ENCODE results near the gene LAMC1. TPM values are rescaled to one million over a fixed set of nuclear protein-coding genes. Genes with fewer than 3 reads are reported as not detected.

Gene LAMC1
- total and polyA plus RNA-seq, 2 experiments from 2014 or later: 185 to 686 TPM

- peak overlapping the region; percentile 47 for H3K27ac ChIP-seq
- in situ Hi-C loops (cut with MboI): no loop called here
Measured at GRCh38 chr1:183126000-183126366, 102.8 kb downstream of the LAMC1 start.

GRCh38 chr1:183126528-183126927 lies 103.3 kb downstream of the LAMC1 start:
- peaks cover 26% of the 10 kb centered on the region for H3K4me1 ChIP-seq (ENCODE audit: insufficient read depth)
- DNase-seq: peak; percentile 59
- H3K9ac ChIP-seq: peak overlapping the region; percentile 12; the same call in 1 of the 2 replicates
- H3K27me3 ChIP-seq (replicated peaks; ENCODE audit: insufficient read depth): no peaks in the 10 kb centered on the region
- no peak overlapping the region for H2AFZ ChIP-seq
- peak overlapping the region; percentile 47 for H3K27ac ChIP-seq
- WGBS, 2 experiments (ENCODE audit: low coverage in 1 of 2, low lambda C conversion rate in 2 of 2, missing lambda C conversion rate in 2 of 2): 35 to 41% methylated on average over 1 of the region's 1 CpG
- H3K4me3 ChIP-seq: no peak overlapping the region
- H3K4me2 ChIP-seq (ENCODE audit: unreplicated experiment): peak overlapping the region; percentile 12
- H4K20me1 ChIP-seq (ENCODE audit: insufficient read depth): no peaks in the 10 kb centered on the region
- H3K36me3 ChIP-seq (ENCODE audit: low read depth): peaks cover 95% of the 10 kb centered on the region
- TF ChIP-seq EZH2 (IDR thresholded peaks at IDR 0.05; ENCODE audit: insufficient read depth, poor library complexity, severe bottlenecking): no peak
- no peak for TF ChIP-seq EZH2phosphoT487 (IDR thresholded peaks at IDR 0.05; ENCODE audit: insufficient read depth, low read depth)
- H3K9me2 ChIP-seq (ENCODE audit: insufficient read depth): no peaks in the 10 kb centered on the region
- H3K9me3 ChIP-seq (ENCODE audit: low read depth): no peaks in the 10 kb centered on the region
- H3F3A ChIP-seq (ENCODE audit: insufficient read depth): peaks cover 60% of the 10 kb centered on the region
- H3K79me2 ChIP-seq (ENCODE audit: insufficient read depth): peaks cover 87% of the 10 kb centered on the region
- in situ Hi-C loops (cut with MboI): no loop called here

More at GRCh38 chr1:183126000-183126366, 102.8 kb downstream of the LAMC1 start:
- 98 to 100% methylated on average over 5 of the region's 5 CpGs for WGBS, 2 experiments (ENCODE audit: low coverage in 1 of 2, low lambda C conversion rate in 2 of 2, missing lambda C conversion rate in 2 of 2)
- Histone ChIP-seq H2AFZ (no peak overlapping the region), H3K4me3 (no peak overlapping the region), H3K9ac (peak overlapping the region; percentile 12; the same call in 1 of the 2 replicates), H4K20me1 (ENCODE audit: insufficient read depth) (no peaks in the 10 kb centered on the region), H3F3A (ENCODE audit: insufficient read depth) (peaks cover 60% of the 10 kb centered on the region), H3K36me3 (ENCODE audit: low read depth) (peaks cover 90% of the 10 kb centered on the region), H3K27me3 (replicated peaks; ENCODE audit: insufficient read depth) (no peaks in the 10 kb centered on the region), H3K9me2 (ENCODE audit: insufficient read depth) (no peaks in the 10 kb centered on the region), H3K9me3 (ENCODE audit: low read depth) (no peaks in the 10 kb centered on the region), H3K4me1 (ENCODE audit: insufficient read depth) (peaks cover 26% of the 10 kb centered on the region), H3K4me2 (ENCODE audit: unreplicated experiment) (no peak overlapping the region), H3K79me2 (ENCODE audit: insufficient read depth) (peaks cover 85% of the 10 kb centered on the region)
- no peak for TF ChIP-seq EZH2phosphoT487 (IDR thresholded peaks at IDR 0.05; ENCODE audit: insufficient read depth, low read depth)
- TF ChIP-seq EZH2 (IDR thresholded peaks at IDR 0.05; ENCODE audit: insufficient read depth, poor library complexity, severe bottlenecking): no peak
- no peak for DNase-seq

GRCh38 chr1:183129921-183130690 lies 106.9 kb downstream of the LAMC1 start:
- peak overlapping the region; percentile 47 for H3K27ac ChIP-seq
- H3K79me2 ChIP-seq (ENCODE audit: insufficient read depth): peaks cover 77% of the 10 kb centered on the region
- WGBS, 2 experiments (ENCODE audit: low coverage in 1 of 2, low lambda C conversion rate in 2 of 2, missing lambda C conversion rate in 2 of 2): 33 to 35% methylated on average over 15 of the region's 15 CpGs
- H3K9me3 ChIP-seq (ENCODE audit: low read depth): no peaks in the 10 kb centered on the region
- H3K9ac ChIP-seq: no peak overlapping the region
- TF ChIP-seq EZH2phosphoT487 (IDR thresholded peaks at IDR 0.05; ENCODE audit: insufficient read depth, low read depth): no peak
- no peak for TF ChIP-seq EZH2 (IDR thresholded peaks at IDR 0.05; ENCODE audit: insufficient read depth, poor library complexity, severe bottlenecking)
- H3K4me1 ChIP-seq (ENCODE audit: insufficient read depth): peaks cover 27% of the 10 kb centered on the region
- no peaks in the 10 kb centered on the region for H3K27me3 ChIP-seq (replicated peaks; ENCODE audit: insufficient read depth)
- no peaks in the 10 kb centered on the region for H4K20me1 ChIP-seq (ENCODE audit: insufficient read depth)
- H3K36me3 ChIP-seq (ENCODE audit: low read depth): peaks cover 95% of the 10 kb centered on the region
- H3K4me2 ChIP-seq (ENCODE audit: unreplicated experiment): no peak overlapping the region
- in situ Hi-C loops (cut with MboI): loop anchor here (10.0 kb wide), 1 partner anchor 165 kb away; no protein-coding TSS in a partner anchor
- no peak overlapping the region for H2AFZ ChIP-seq
- H3F3A ChIP-seq (ENCODE audit: insufficient read depth): peaks cover 59% of the 10 kb centered on the region
- H3K4me3 ChIP-seq: no peak overlapping the region
- DNase-seq: peak; percentile 51
- H3K9me2 ChIP-seq (ENCODE audit: insufficient read depth): no peaks in the 10 kb centered on the region

GRCh38 chr1:183131166-183131565 lies 107.9 kb downstream of the LAMC1 start:
- Histone ChIP-seq H3K9ac (no peak overlapping the region), H3F3A (ENCODE audit: insufficient read depth) (peaks cover 57% of the 10 kb centered on the region), H3K79me2 (ENCODE audit: insufficient read depth) (peaks cover 75% of the 10 kb centered on the region), H3K4me1 (ENCODE audit: insufficient read depth) (peaks cover 35% of the 10 kb centered on the region), H3K36me3 (ENCODE audit: low read depth) (peaks cover 94% of the 10 kb centered on the region), H3K4me3 (no peak overlapping the region), H3K27ac (peak overlapping the region; percentile 19), H3K27me3 (replicated peaks; ENCODE audit: insufficient read depth) (no peaks in the 10 kb centered on the region), H3K4me2 (ENCODE audit: unreplicated experiment) (no peak overlapping the region), H3K9me2 (ENCODE audit: insufficient read depth) (no peaks in the 10 kb centered on the region), H2AFZ (no peak overlapping the region), H4K20me1 (ENCODE audit: insufficient read depth) (no peaks in the 10 kb centered on the region), H3K9me3 (ENCODE audit: low read depth) (no peaks in the 10 kb centered on the region)
- no peak for DNase-seq
- in situ Hi-C loops (cut with MboI): loop anchor here (10.0 kb wide), 1 partner anchor 166 kb away; no protein-coding TSS in a partner anchor
- 98 to 100% methylated on average over 2 of the region's 2 CpGs for WGBS, 2 experiments (ENCODE audit: low coverage in 1 of 2, low lambda C conversion rate in 2 of 2, missing lambda C conversion rate in 2 of 2)
- TF ChIP-seq EZH2 (IDR thresholded peaks at IDR 0.05; ENCODE audit: insufficient read depth, poor library complexity, severe bottlenecking): no peak
- TF ChIP-seq EZH2phosphoT487 (IDR thresholded peaks at IDR 0.05; ENCODE audit: insufficient read depth, low read depth): no peak
